AG04450 (cell line): ENCODE measurements around the gene ADGRE2. TPM values are rescaled to one million over a fixed set of nuclear protein-coding genes. Genes with fewer than 3 reads are reported as not detected.

Source experiments
- CTCF ChIA-PET: fragments of 300-600, 350-600 bp; formaldehyde crosslinking; extraction: SDS; loops from one replicate; lab custom pipeline; 2022; ENCODE audit warnings: antibody characterized with exemption, inconsistent platforms; lab: Charles Lee
- POLR2A ChIA-PET: fragments of 350-600 bp; formaldehyde crosslinking; extraction: SDS; loops from one replicate; lab custom pipeline; 2021; ENCODE audit warnings: antibody characterized with exemption, inconsistent platforms; lab: Yijun Ruan, JAX
- DNase-seq: peaks from one replicate; pipeline ENCODE4 v3.0.0-alpha.2; 2011; ENCODE audit warnings: low read depth, low spot score
- H3K27ac ChIP-seq: one replicate; pipeline ENCODE4 v1.5.1; 2012; ENCODE audit warnings: low read depth, low read length, control low read depth
- H3K27me3 ChIP-seq: one replicate; pipeline ENCODE4 v1.6.0; 2012; ENCODE audit warnings: low read length; ENCODE audit not compliant: control insufficient read depth, insufficient read depth
- H3K4me3 ChIP-seq: 2 replicates; pipeline ENCODE4 v1.5.1; 2011; ENCODE audit warnings: mild to moderate bottlenecking, low read depth, low read length, control low read depth
- H3K9me3 ChIP-seq: 2 replicates; pipeline ENCODE4 v1.5.1; 2012; ENCODE audit warnings: low read length; ENCODE audit not compliant: control insufficient read depth, insufficient read depth
- CTCF ChIP-seq: IDR thresholded peaks from 2 replicates; pipeline ENCODE4 v1.5.1; 2011; ENCODE audit warnings: low read depth, low read length, control low read depth, inconsistent platforms
- polyA plus RNA-seq: library from polyadenylated mRNA; depleted of rRNA; stranded (reverse); fragments of >200 nt; gene quantifications from 2 replicates; pipeline ENCODE4 v1.2.3, GENCODE V29; 2011

Gene ADGRE2
- polyA plus RNA-seq, 1 experiment: 0.12 TPM

GRCh38 chr19:14715841-14716240 lies 62.5 kb downstream of the ADGRE2 start:
- Histone ChIP-seq H3K4me3 (no peak overlapping the region), H3K9me3 (peaks cover 62% of the 10 kb centered on the region), H3K27ac (no peak overlapping the region), H3K27me3 (no peaks in the 10 kb centered on the region)
- ChIA-PET CTCF (no interaction called here), POLR2A (interaction anchor here (0.6 kb wide), 1 partner anchor 1083 kb away, joined by 3 read pairs; no protein-coding TSS in a partner anchor)
- TF ChIP-seq CTCF: no peak
- no peak for DNase-seq

DNA sequence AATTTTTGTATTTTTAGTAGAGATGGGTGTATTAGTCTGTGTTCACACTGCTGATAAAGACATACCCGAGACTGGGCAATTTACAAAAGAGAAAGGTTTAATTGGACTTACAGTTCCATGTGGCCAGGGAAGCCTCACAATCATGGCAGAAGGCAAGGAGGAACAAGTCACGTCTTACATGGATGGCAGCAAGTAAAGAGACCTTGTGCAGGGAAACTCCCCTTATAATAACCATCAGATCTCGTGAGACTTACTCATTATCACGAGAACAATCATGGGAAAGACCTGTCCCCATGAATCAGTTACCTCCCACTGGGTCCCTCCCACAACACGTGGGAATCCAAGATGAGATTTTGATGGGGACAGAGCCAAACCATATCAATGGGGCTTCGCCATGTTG lies 73.9 kb downstream of the ADGRE2 start:
- Histone ChIP-seq H3K4me3 (no peak overlapping the region), H3K9me3 (peaks cover under 1% of the 10 kb centered on the region), H3K27ac (no peak overlapping the region), H3K27me3 (no peaks in the 10 kb centered on the region)
- no peak for TF ChIP-seq CTCF
- no peak for DNase-seq
- ChIA-PET CTCF (no interaction called here), POLR2A (no interaction called here)

- H3K27ac ChIP-seq: no peak overlapping the region
- no peak for TF ChIP-seq CTCF
- no peak for DNase-seq
- H3K4me3 ChIP-seq: no peak overlapping the region
- no peaks in the 10 kb centered on the region; the same call in 1 of the 2 replicates for H3K9me3 ChIP-seq
- CTCF ChIA-PET: no interaction called here
- POLR2A ChIA-PET: no interaction called here
- H3K27me3 ChIP-seq: no peaks in the 10 kb centered on the region
Observed at GRCh38 chr19:14703833-14704232, 74.5 kb downstream of the ADGRE2 start.

- CTCF ChIA-PET: no interaction called here
- no peak for DNase-seq
- Histone ChIP-seq H3K27me3 (no peaks in the 10 kb centered on the region), H3K27ac (no peak overlapping the region), H3K4me3 (no peak overlapping the region), H3K9me3 (no peaks in the 10 kb centered on the region; the same call in 1 of the 2 replicates)
- no peak for TF ChIP-seq CTCF
- POLR2A ChIA-PET: no interaction called here
Observed at GRCh38 chr19:14700711-14701375, 77.5 kb downstream of the ADGRE2 start.

GRCh38 chr19:14699641-14700040 lies 78.7 kb downstream of the ADGRE2 start:
- ChIA-PET CTCF (no interaction called here), POLR2A (interaction anchor here (0.6 kb wide), 1 partner anchor 91 kb away, joined by 4 read pairs; no protein-coding TSS in a partner anchor)
- H3K9me3 ChIP-seq: no peaks in the 10 kb centered on the region; the same call in 1 of the 2 replicates
- H3K27ac ChIP-seq: no peak overlapping the region
- no peak for DNase-seq
- TF ChIP-seq CTCF: no peak
- no peaks in the 10 kb centered on the region for H3K27me3 ChIP-seq
- no peak overlapping the region for H3K4me3 ChIP-seq
